CD14-positive monocyte (primary cell): ENCODE measurements around the gene SCN8A. TPM values are rescaled to one million over a fixed set of nuclear protein-coding genes. Genes with fewer than 3 reads are reported as not detected.

ENCODE experiments used
- DNase-seq, 3 donors: peaks; one replicate each; pipeline ENCODE4 v3.0.0-alpha.2; 2011 to 2022
- H2AFZ ChIP-seq: 2 replicates; pipeline ENCODE4 v1.6.0; 2012; ENCODE audit warnings: mild to moderate bottlenecking, low read depth, low read length, inconsistent platforms; ENCODE audit not compliant: insufficient read depth, poor library complexity, severe bottlenecking
- H3K27ac ChIP-seq, 2 donors: 1 replicate in 1 of 2; 2 replicates in 1 of 2; pipeline ENCODE4 v1.5.1; 2012 to 2013; ENCODE audit warnings: low read length in 2 of 2, control low read depth in 1 of 2, inconsistent platforms in 1 of 2, low read depth in 1 of 2, mild to moderate bottlenecking in 1 of 2
- H3K27me3 ChIP-seq, 2 donors: one replicate each; pipeline versions ENCODE4 v1.6.0 to v1.6.1; 2011 to 2013; ENCODE audit warnings: low read length in 2 of 2; ENCODE audit not compliant: control insufficient read depth in 2 of 2, insufficient read depth in 2 of 2
- H3K36me3 ChIP-seq, 2 donors: replicated peaks in 1 of 2; 1 replicate in 1 of 2; 2 replicates in 1 of 2; pipeline versions ENCODE4 v1.5.1 to v1.6.1; 2012 to 2013; ENCODE audit warnings: low read length in 2 of 2, control low read depth in 1 of 2, inconsistent platforms in 1 of 2, mild to moderate bottlenecking in 1 of 2; ENCODE audit not compliant: insufficient read depth in 2 of 2, control insufficient read depth in 1 of 2
- H3K4me1 ChIP-seq, 2 donors: 1 replicate in 1 of 2; 2 replicates in 1 of 2; pipeline versions ENCODE4 v1.5.1 to v1.6.1; 2012 to 2013; ENCODE audit warnings: low read length in 2 of 2, control low read depth in 1 of 2, inconsistent platforms in 1 of 2, mild to moderate bottlenecking in 1 of 2, moderate library complexity in 1 of 2; ENCODE audit not compliant: insufficient read depth in 2 of 2, control insufficient read depth in 1 of 2
- H3K4me2 ChIP-seq: replicated peaks from 2 replicates; pipeline ENCODE3; 2012; ENCODE audit warnings: low read length, moderate library complexity, mild to moderate bottlenecking; ENCODE audit not compliant: poor library complexity, severe bottlenecking; ENCODE audit errors: extremely low read depth
- H3K4me3 ChIP-seq, 3 experiments: fragments of 200-600 bp in 1 of 3; sonication (generic) in 1 of 3; replicated peaks in 1 of 3; 1 replicate in 2 of 3; 2 replicates in 1 of 3; pipeline ENCODE4 v1.5.1; 2011 to 2013; ENCODE audit warnings: low read length in 3 of 3, mild to moderate bottlenecking in 3 of 3, control low read depth in 2 of 3, low read depth in 2 of 3, inconsistent platforms in 1 of 3, moderate library complexity in 1 of 3
- H3K79me2 ChIP-seq: 2 replicates; pipeline ENCODE4 v1.6.0; 2012; ENCODE audit warnings: mild to moderate bottlenecking, control low read depth, inconsistent platforms, low read length, moderate library complexity; ENCODE audit not compliant: insufficient read depth
- H3K9ac ChIP-seq: 2 replicates; pipeline ENCODE4 v1.6.0; 2017; ENCODE audit warnings: low read length, mild to moderate bottlenecking; ENCODE audit not compliant: insufficient read depth, poor library complexity, severe bottlenecking
- H3K9me3 ChIP-seq, 2 donors: replicated peaks in 1 of 2; 1 replicate in 1 of 2; 2 replicates in 1 of 2; pipeline versions ENCODE4 v1.5.1 to v1.6.1; 2012 to 2013; ENCODE audit warnings: low read length in 2 of 2, control low read depth in 1 of 2; ENCODE audit not compliant: control insufficient read depth in 1 of 2, insufficient read depth in 1 of 2
- H4K20me1 ChIP-seq: 2 replicates; pipeline ENCODE4 v1.6.0; 2012; ENCODE audit warnings: mild to moderate bottlenecking, low read length, control low read depth, moderate library complexity; ENCODE audit not compliant: insufficient read depth
- H3K27ac Mint-ChIP-seq, 7 donors: one replicate each; pipeline ENCODE4 v1.8.0; 2020; ENCODE audit warnings: mild to moderate bottlenecking in 7 of 7, mixed read lengths in 7 of 7, moderate library complexity in 6 of 7, inconsistent platforms in 2 of 7
- H3K27me3 Mint-ChIP-seq, 3 donors: one replicate each; pipeline ENCODE4 v1.8.0; 2021 to 2022; ENCODE audit warnings: low read depth in 3 of 3, mild to moderate bottlenecking in 3 of 3, mixed read lengths in 3 of 3, moderate library complexity in 3 of 3, inconsistent platforms in 1 of 3
- H3K36me3 Mint-ChIP-seq, 2 donors: one replicate each; pipeline ENCODE4 v1.8.0; 2020; ENCODE audit warnings: mixed read lengths in 2 of 2, inconsistent platforms in 1 of 2, mild to moderate bottlenecking in 1 of 2
- H3K4me1 Mint-ChIP-seq: one replicate; pipeline ENCODE4 v1.8.0; 2020; ENCODE audit warnings: mild to moderate bottlenecking, mixed read lengths
- H3K4me3 Mint-ChIP-seq, 2 donors: one replicate each; pipeline ENCODE4 v1.8.0; 2020; ENCODE audit warnings: mild to moderate bottlenecking in 2 of 2, mixed read lengths in 2 of 2, moderate library complexity in 1 of 2
- H3K9me3 Mint-ChIP-seq, 7 donors: one replicate each; pipeline ENCODE4 v1.8.0; 2020 to 2022; ENCODE audit warnings: mixed read lengths in 7 of 7, mild to moderate bottlenecking in 6 of 7, moderate library complexity in 6 of 7, inconsistent platforms in 2 of 7
- WGBS: methylation state at CpG from one replicate; pipeline ENCODE4 v1.1.5; 2013; ENCODE audit warnings: missing lambda C conversion rate; ENCODE audit not compliant: insufficient coverage; 5-methylcytosine and 5-hydroxymethylcytosine counted together
- intact Hi-C, 2 donors: fragments of 100-400 bp; cut with micrococcal nuclease; formaldehyde crosslinking; loops; one replicate each; pipeline versions ENCODE4 v1.15.0 to v1.15.1; 2023
- polyA plus RNA-seq, 3 donors: library from polyadenylated mRNA; depleted of rRNA in 1 of 3; unstranded in 2 of 3; stranded (reverse) in 1 of 3; fragments of 300-500 nt in 2 of 3; fragments of >200 nt in 1 of 3; fragmentation: Illumina TruSeq in 2 of 3; gene quantifications; 1 replicate in 2 of 3; 2 replicates in 1 of 3; pipeline ENCODE4 v1.2.3, GENCODE V29; 2012 to 2021
- TF ChIP-seq, protein P1 (sequence below): fragments of 200-600 bp; IDR thresholded peaks from one replicate; pipeline ENCODE4 v1.8.0; 2022; ENCODE audit warnings: antibody characterized with exemption, mild to moderate bottlenecking

The SCN8A gene
- polyA plus RNA-seq, 3 donors: 0.03 TPM; not detected in 2

DNA sequence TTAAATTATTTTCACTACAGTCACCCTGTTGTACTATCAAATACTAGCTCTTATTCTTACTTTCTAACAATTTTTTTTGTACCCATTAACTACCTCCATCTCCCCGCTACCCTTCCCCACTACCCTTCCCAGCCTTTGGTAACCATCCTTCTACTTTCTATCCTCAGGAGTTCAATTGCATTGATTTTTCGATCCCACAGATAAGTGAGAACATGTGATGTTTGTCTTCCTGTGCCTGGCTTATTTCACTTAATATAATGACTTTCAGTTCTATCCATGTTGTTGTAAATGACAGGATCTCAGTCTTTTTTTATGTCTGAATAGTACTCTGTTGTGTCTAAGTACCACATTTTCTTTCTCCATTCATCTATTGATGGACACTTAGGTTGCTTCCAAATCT lies 139.7 kb downstream of the SCN8A start:
- H3K9me3 ChIP-seq: peaks cover 5% of the 10 kb centered on the region in 2 donors
- no peaks in the 10 kb centered on the region for H3K4me1 Mint-ChIP-seq
- no peaks in the 10 kb centered on the region for H3K79me2 ChIP-seq
- intact Hi-C loops: no loop called here
- H3K36me3 ChIP-seq: no peaks in the 10 kb centered on the region
- peaks cover 2 to 3% (median 2%) of the 10 kb centered on the region in 3 donors for H3K27me3 Mint-ChIP-seq
- no peaks in the 10 kb centered on the region for H3K4me1 ChIP-seq
- peaks cover 6 to 19% (median 12%) of the 10 kb centered on the region in 7 donors for H3K9me3 Mint-ChIP-seq
- no peaks in the 10 kb centered on the region for H3K36me3 Mint-ChIP-seq
- no peaks in the 10 kb centered on the region for H3K27me3 ChIP-seq
- no peak overlapping the region for H3K4me2 ChIP-seq
- H3K9ac ChIP-seq: no peak overlapping the region
- TF ChIP-seq, protein P1, sequence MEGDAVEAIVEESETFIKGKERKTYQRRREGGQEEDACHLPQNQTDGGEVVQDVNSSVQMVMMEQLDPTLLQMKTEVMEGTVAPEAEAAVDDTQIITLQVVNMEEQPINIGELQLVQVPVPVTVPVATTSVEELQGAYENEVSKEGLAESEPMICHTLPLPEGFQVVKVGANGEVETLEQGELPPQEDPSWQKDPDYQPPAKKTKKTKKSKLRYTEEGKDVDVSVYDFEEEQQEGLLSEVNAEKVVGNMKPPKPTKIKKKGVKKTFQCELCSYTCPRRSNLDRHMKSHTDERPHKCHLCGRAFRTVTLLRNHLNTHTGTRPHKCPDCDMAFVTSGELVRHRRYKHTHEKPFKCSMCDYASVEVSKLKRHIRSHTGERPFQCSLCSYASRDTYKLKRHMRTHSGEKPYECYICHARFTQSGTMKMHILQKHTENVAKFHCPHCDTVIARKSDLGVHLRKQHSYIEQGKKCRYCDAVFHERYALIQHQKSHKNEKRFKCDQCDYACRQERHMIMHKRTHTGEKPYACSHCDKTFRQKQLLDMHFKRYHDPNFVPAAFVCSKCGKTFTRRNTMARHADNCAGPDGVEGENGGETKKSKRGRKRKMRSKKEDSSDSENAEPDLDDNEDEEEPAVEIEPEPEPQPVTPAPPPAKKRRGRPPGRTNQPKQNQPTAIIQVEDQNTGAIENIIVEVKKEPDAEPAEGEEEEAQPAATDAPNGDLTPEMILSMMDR: no peak
- DNase-seq: no peak
- no CpG with 5 or more reads among the region's 2 CpGs for WGBS
- H4K20me1 ChIP-seq: no peaks in the 10 kb centered on the region
- H3K4me3 ChIP-seq: no peak overlapping the region
- no peak overlapping the region for H3K4me3 Mint-ChIP-seq
- H2AFZ ChIP-seq: no peak overlapping the region
- H3K27ac Mint-ChIP-seq: no peak overlapping the region
- H3K27ac ChIP-seq: no peak overlapping the region

DNA sequence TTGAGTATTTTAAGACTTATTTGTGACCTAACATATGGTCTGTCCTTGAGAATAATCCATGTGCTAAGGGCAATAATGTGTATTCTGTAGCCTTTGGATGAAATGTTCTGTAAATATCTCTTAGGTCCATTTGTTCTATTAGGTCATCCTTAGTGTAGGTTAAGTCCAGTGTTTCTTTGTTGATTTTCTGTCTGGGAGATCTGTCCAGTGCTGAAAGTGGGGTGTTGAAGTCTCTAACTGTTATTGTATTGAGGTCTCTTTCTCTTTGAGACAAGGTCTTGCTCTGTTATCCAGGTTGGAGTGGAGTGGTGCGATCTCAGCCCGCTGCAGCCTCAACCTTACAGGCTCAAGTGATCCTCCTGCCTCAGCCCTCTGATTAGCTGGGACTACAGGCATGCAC lies 149.5 kb downstream of the SCN8A start:
- WGBS: no CpG with 5 or more reads among the region's 2 CpGs
- no peaks in the 10 kb centered on the region for H4K20me1 ChIP-seq
- no peaks in the 10 kb centered on the region for H3K27me3 ChIP-seq
- no peak overlapping the region for H3K27ac ChIP-seq
- Mint-ChIP-seq H3K27ac (no peak overlapping the region), H3K36me3 (no peaks in the 10 kb centered on the region), H3K9me3 (peaks cover 13 to 21% (median 15%) of the 10 kb centered on the region in 7 donors), H3K27me3 (peaks cover 1 to 5% (median 2%) of the 10 kb centered on the region in 3 donors), H3K4me3 (no peak overlapping the region), H3K4me1 (no peaks in the 10 kb centered on the region)
- TF ChIP-seq, protein P1: no peak
- H3K9me3 ChIP-seq: peaks cover 0 to 11% of the 10 kb centered on the region in 2 donors
- H3K79me2 ChIP-seq: no peaks in the 10 kb centered on the region
- no peaks in the 10 kb centered on the region for H3K4me1 ChIP-seq
- H3K9ac ChIP-seq: no peak overlapping the region
- H3K4me2 ChIP-seq: no peak overlapping the region
- no peaks in the 10 kb centered on the region for H3K36me3 ChIP-seq
- no peak overlapping the region for H2AFZ ChIP-seq
- H3K4me3 ChIP-seq: no peak overlapping the region
- intact Hi-C loops: no loop called here
- no peak for DNase-seq
